Measurements from ENCODE around the gene PPY. TPM values are rescaled to one million over a fixed set of nuclear protein-coding genes. Genes with fewer than 3 reads are reported as not detected.

Gene PPY
- total RNA-seq, 2 experiments from 2014 or later, result not detected

GRCh38 chr17:43936434-43936833 is 5.8 kb downstream of the PPY start:
- H3K27me3 Mint-ChIP-seq, result peaks cover 19% of the 10 kb centered on the region
- no peak overlapping the region for H3K27ac Mint-ChIP-seq
- H3K4me3 ChIP-seq (ENCODE audit: low read length), result no peak overlapping the region
- no peaks in the 10 kb centered on the region for H3K36me3 Mint-ChIP-seq (ENCODE audit: low read depth)
- H3K27me3 ChIP-seq (ENCODE audit: control insufficient read depth in 1 of 2, insufficient read depth in 2 of 2, low read length in 2 of 2), result no peaks in the 10 kb centered on the region
- no peaks in the 10 kb centered on the region for H3K36me3 ChIP-seq (ENCODE audit: insufficient read depth, low read length)
- CTCF ChIA-PET, result no interaction called here
- TF ChIP-seq CTCF (IDR thresholded peaks at IDR 0.05), result no peak
- intact Hi-C loops (cut with DNase I, micrococcal nuclease), result no loop called here
- ATAC-seq (ENCODE audit: poor library complexity), result no peak
- H3K4me1 ChIP-seq (ENCODE audit: insufficient read depth, low read length), result peaks cover 20% of the 10 kb centered on the region
- H3K4me3 Mint-ChIP-seq, result peak overlapping the region; percentile 42
- POLR2A ChIA-PET, result no interaction called here
- no peaks in the 10 kb centered on the region for H3K9me3 ChIP-seq (ENCODE audit: control insufficient read depth in 1 of 2, insufficient read depth in 1 of 2, low read length in 2 of 2)
- H3K9me3 Mint-ChIP-seq, result no peaks in the 10 kb centered on the region
- no peak for DNase-seq
- H3K27ac ChIP-seq (ENCODE audit: low read depth in 1 of 2, low read length in 2 of 2), result no peak overlapping the region
- H3K4me1 Mint-ChIP-seq (ENCODE audit: low read depth), result peaks cover 13% of the 10 kb centered on the region

- H3K36me3 ChIP-seq (ENCODE audit: insufficient read depth, low read length), result no peaks in the 10 kb centered on the region
- Mint-ChIP-seq H3K9me3 (no peaks in the 10 kb centered on the region), H3K4me3 (no peak overlapping the region), H3K4me1 (ENCODE audit: low read depth) (peaks cover 13% of the 10 kb centered on the region), H3K36me3 (ENCODE audit: low read depth) (no peaks in the 10 kb centered on the region), H3K27ac (no peak overlapping the region), H3K27me3 (peaks cover 19% of the 10 kb centered on the region)
- no peak for DNase-seq
- H3K27ac ChIP-seq (ENCODE audit: low read depth in 1 of 2, low read length in 2 of 2), result no peak overlapping the region
- ATAC-seq (ENCODE audit: poor library complexity), result no peak
- H3K27me3 ChIP-seq (ENCODE audit: control insufficient read depth in 1 of 2, insufficient read depth in 2 of 2, low read length in 2 of 2), result no peaks in the 10 kb centered on the region
- no peak for TF ChIP-seq CTCF (IDR thresholded peaks at IDR 0.05)
- H3K4me1 ChIP-seq (ENCODE audit: insufficient read depth, low read length), result peaks cover 20% of the 10 kb centered on the region
- CTCF ChIA-PET, result no interaction called here
- POLR2A ChIA-PET, result no interaction called here
- no peaks in the 10 kb centered on the region for H3K9me3 ChIP-seq (ENCODE audit: control insufficient read depth in 1 of 2, insufficient read depth in 1 of 2, low read length in 2 of 2)
- intact Hi-C loops (cut with DNase I, micrococcal nuclease), result no loop called here
- H3K4me3 ChIP-seq (ENCODE audit: low read length), result no peak overlapping the region
Measured at GRCh38 chr17:43935926-43936261, 6.4 kb downstream of the PPY start.

GRCh38 chr17:43935204-43935925 is 6.9 kb downstream of the PPY start:
- Histone ChIP-seq H3K9me3 (ENCODE audit: control insufficient read depth in 1 of 2, insufficient read depth in 1 of 2, low read length in 2 of 2) (no peaks in the 10 kb centered on the region), H3K27ac (ENCODE audit: low read depth in 1 of 2, low read length in 2 of 2) (no peak overlapping the region), H3K4me1 (ENCODE audit: insufficient read depth, low read length) (peaks cover 20% of the 10 kb centered on the region), H3K4me3 (ENCODE audit: low read length) (no peak overlapping the region), H3K36me3 (ENCODE audit: insufficient read depth, low read length) (no peaks in the 10 kb centered on the region), H3K27me3 (ENCODE audit: control insufficient read depth in 1 of 2, insufficient read depth in 2 of 2, low read length in 2 of 2) (no peaks in the 10 kb centered on the region)
- Mint-ChIP-seq H3K27ac (no peak overlapping the region), H3K4me3 (no peak overlapping the region), H3K36me3 (ENCODE audit: low read depth) (no peaks in the 10 kb centered on the region), H3K9me3 (no peaks in the 10 kb centered on the region), H3K27me3 (peaks cover 19% of the 10 kb centered on the region), H3K4me1 (ENCODE audit: low read depth) (peaks cover 13% of the 10 kb centered on the region)
- DNase-seq (no peak), ATAC-seq (ENCODE audit: poor library complexity) (no peak)
- POLR2A ChIA-PET, result no interaction called here
- intact Hi-C loops (cut with DNase I, micrococcal nuclease), result no loop called here
- no peak for TF ChIP-seq CTCF (IDR thresholded peaks at IDR 0.05)
- CTCF ChIA-PET, result no interaction called here
